ENCODE measurements around the gene MAP3K7CL. TPM values are rescaled to one million over a fixed set of nuclear protein-coding genes. Genes with fewer than 3 reads are reported as not detected.
"Not testable (repeated sequence)": the region's sequence is repeated elsewhere in the genome, so short reads cannot be mapped to it uniquely, and the experiment has no call there.

The MAP3K7CL gene
- polyA plus RNA-seq, 12 donors, result 26.4 to 96.9 (median 83.5) TPM; not detected in 1

DNA sequence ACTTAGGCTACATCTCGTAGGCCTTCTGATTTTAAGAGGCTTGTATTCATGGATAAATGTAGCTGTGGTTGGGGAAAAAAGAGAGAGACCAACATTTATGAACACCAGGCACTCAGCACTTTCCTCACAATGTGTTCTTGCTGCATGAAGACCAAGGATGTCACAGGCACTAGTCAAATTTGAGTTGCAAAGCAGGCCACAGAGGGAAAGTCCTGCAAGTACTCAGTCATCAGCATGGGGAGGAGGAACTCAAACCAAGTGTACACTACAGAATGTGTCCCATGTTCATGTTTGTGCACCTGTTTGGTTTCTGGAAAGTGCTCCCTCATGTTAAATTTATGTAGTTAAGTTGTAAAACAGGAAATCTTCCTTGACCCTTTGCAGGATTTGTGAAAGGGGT, 8.7 kb upstream of the MAP3K7CL start:
- DNase-seq, result no peak

DNA sequence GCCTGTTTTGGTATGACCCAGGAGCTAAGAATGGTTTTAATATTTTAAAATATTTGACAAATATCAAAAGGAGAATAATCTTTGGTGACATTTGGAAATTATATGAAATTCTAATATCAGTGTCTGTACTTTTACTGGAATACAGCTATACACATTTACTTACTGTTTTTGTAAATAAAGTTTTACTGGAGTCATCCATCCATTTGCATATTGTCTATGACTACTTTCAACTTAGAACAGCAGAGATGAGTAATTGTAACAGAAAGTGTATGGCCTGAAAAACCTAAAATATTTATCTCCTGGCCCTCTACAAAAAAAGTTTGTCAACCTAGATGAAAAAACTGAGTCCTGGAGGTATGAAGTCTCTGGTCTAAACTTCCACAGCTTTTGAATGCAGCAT, 5.8 kb upstream of the MAP3K7CL start:
- no peak for DNase-seq

- no peak for DNase-seq
These were observed 5.3 kb upstream of the MAP3K7CL start for GRCh38 chr21:29125191-29125590.

- DNase-seq, result no peak
These were observed 4.5 kb upstream of the MAP3K7CL start for GRCh38 chr21:29125979-29126378.

DNA sequence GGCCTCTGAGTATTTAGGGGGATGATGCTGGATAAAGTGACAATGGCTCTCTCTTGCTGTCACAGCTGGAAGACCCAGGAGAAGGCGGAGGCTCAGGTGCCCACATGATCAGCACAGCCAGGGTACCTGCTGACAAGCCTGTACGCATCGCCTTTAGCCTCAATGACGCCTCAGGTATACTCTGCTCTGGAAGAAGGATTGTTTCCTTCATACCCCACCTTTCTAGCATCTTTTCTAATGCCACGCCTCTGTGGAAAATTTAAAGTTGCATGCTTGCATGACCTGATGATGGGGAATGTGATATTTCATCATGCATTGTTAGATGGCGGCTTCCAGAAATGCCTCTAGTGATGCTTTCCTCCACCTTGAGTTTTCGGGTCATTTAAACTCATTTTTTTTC, 2.8 kb downstream of the MAP3K7CL start:
- DNase-seq, result no peak

DNA sequence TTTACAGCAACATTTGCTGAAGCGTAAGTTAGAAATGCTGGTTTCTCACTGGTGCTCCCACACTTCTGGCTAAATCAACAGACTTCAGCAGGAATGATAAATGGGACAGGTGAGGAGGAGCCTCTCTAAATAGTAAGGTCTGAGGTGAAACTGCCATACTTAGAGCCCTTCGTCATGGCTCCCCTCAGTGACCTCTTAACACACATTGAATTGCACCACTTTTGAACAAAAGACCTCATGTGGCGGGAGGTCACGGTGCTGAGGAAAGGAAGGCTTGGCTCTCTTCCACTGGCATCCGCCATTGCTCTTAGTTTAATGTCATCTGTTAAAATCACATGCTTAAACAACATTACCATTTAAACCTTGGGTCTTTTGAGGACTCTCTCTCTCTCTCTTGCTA, 3.4 kb downstream of the MAP3K7CL start:
- DNase-seq, result no peak

DNA sequence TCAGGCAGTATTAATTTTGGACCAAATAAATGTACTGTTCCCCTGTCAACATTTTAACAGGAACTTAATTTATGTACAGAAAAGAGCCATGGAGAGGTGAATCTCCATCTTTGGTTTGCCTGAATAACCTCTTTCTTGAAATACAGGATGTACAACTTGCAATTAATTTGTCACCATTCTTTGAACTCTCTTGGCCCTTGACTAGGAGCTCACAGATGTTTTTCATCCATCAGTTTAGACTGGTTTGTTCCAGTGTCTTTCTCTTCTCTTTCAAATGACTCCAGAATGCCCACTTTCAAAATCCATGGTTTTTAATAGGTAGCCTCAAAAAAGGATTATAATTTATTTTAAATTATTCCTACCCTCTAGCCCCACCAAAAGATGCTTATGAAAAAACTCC, 5.0 kb downstream of the MAP3K7CL start:
- DNase-seq, result no peak

- no peak for DNase-seq
These were observed 5.6 kb downstream of the MAP3K7CL start for GRCh38 chr21:29136033-29136432.

- DNase-seq, result no peak
These were observed 14.4 kb downstream of the MAP3K7CL start for GRCh38 chr21:29144736-29145353.

DNA sequence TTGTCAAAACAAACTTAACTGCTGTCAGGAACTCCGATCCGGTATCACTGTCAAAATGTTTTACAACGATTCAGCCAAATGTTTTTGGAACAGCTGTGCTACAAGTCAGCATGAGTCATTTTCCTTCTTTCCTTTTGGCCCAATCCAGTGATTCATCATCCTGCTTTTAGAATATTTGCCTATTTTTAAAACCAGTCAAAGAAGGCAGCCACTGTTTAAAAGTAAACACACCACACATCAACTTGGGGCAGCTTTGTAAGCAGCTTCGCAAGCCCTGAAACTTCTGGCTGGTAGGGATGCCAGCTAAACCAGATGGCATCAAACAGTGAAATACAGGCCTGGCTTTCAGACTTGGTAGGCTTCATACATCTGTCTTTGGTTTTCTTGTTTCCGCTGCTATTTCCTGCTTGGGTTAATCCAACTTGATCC, 14.9 kb downstream of the MAP3K7CL start:
- DNase-seq, result peak; percentile 70

- DNase-seq, result no peak
These were observed 15.5 kb downstream of the MAP3K7CL start for GRCh38 chr21:29145852-29146453.

DNA sequence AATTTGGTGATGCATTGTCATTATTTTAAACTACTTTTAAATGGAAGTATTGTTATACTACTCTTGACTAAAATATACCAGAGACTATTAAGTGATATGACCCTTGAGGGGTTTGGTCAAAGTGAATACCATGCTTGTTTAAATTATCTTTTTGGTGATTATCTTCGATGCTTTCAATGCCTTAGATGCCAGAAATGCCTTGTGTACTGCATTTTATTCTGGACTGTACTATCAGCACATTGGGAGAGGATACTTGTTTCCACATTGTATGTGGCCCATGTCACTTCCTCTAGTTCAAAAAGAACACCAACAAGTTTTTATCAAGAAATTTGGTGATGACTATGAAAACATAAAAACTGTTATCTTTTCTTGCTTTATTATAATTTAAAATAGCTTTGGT, 16.3 kb downstream of the MAP3K7CL start:
- no peak for DNase-seq

GRCh38 chr21:29148530-29148929, 18.1 kb downstream of the MAP3K7CL start:
- DNase-seq, result no peak

GRCh38 chr21:29149808-29150425, 19.5 kb downstream of the MAP3K7CL start:
- DNase-seq, result no peak

- DNase-seq, result no peak
These were observed 21.5 kb downstream of the MAP3K7CL start for GRCh38 chr21:29151931-29152330.

DNA sequence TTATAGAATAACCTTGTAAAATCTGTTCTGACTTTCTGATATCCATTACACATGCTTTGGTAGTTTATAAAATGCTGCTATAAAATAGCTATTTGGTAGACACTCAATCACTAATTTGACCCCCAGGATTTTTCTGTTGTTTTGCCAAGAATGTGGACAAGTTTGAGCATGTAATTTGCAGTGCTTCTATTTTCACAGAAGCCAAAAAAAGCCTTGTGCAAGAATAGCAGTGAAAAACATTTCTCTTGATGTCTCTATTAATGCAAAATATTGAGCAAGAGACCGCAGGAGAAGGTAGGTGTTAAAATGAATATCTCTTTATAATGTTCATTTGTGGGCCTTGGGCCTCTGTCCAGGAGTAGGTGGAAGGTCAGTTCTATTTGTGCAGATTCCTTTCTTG, 22.5 kb downstream of the MAP3K7CL start:
- no peak for DNase-seq

DNA sequence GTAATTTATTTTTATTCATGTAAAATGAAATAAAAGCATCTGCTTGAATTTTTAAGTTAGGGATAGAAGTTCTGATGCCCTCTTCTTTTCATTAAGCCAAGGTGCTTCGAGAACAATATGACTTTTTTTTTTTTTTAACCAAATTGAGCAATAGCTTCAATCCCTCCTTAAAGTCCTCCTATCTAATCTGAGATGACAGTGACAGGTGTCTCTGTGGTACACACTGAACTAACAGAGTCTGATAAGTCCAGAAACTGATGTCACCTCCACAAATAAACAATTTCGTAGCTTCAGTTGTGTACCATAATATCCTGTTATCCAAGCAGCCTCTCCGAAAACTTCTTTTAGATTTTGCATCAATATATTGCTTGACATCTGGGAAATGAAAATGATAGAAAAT, 23.8 kb downstream of the MAP3K7CL start:
- no peak for DNase-seq

DNA sequence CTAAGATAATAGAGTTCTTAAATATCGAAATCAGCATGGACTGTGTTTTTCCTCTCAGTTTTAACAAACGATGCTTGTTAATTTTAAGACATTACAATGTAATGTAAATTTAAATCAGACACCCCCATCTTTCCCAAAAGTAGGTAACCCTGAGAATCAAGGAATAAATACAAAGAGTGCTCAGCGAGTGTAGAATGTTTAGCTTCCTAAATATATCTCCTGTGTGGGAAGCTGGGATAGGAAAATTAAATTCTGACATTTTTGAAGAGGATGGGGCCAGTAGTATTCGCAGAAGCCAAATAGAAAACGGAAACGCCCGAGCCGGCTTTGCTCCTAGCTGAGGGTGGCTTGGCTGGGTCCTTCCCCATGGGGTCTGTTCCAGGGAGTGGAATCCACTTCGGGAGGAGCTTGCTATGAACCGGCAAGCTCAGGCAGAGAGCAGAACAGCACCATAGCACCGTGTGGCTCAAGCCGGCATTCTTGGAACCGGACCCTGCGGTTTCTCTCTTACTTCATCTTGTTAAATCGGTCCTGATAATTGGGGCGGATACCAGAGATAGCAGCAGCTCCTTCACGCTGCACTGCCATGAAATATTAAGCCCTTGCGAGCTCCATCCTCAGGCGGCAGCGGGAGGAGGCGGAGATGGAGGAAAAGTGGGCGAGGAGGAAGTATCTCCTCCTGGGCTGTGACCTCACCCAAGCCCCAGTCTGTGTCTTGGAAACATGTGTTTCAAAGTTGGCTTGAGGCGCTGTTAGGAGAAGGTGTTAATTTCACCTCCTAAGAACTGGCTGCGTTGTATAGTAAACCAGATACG, 24.9 kb downstream of the MAP3K7CL start:
- DNase-seq, result no peak

DNA sequence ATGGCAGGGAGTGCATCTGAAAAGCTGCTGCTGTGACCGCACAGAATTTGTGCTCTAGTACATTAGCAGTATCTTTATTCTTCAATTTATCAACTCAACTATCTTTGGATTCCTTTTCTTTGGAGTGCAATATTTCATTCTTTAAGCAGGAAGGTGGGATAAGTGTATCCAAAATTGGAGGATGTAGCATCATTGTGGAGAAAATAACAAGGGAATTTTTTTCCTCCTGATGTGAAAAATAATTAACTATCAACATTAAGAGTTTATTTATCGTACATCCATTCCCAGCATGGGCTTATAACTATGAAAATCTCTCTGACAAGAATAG, 25.5 kb downstream of the MAP3K7CL start:
- no peak for DNase-seq

- no peak for DNase-seq
These were observed 26.6 kb downstream of the MAP3K7CL start for GRCh38 chr21:29157080-29157479.

DNA sequence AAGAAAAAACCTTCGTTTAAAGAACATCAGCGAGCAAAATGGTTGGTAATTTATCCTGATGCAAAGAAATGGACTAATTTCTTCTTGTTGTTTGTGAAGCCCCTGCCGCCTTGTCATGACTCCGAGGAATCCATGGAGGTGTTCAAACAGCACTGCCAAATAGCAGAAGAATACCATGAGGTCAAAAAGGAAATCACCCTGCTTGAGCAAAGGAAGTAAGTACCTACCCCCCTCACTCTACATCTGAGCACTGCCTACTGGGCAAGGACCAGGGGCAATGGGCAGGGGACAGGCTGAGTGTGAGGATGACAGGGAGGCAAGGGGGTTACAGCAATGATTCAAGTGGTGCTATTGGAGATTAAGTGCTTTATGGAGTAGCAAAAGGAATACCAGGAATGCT, 29.4 kb downstream of the MAP3K7CL start:
- DNase-seq, result no peak

- not testable (repeated sequence) for DNase-seq
These were observed 32.4 kb downstream of the MAP3K7CL start for GRCh38 chr21:29162825-29163224.

All from muscle of arm (tissue), 12 donors.